Endometrial microvascular endothelial cells (primary cell): Measurements from ENCODE around the gene ITGA11. TPM values are rescaled to one million over a fixed set of nuclear protein-coding genes. Genes with fewer than 3 reads are reported as not detected.

Experiments
- in situ Hi-C: cut with HindIII; loops from 2 replicates; pipeline ENCODE4 v1.10.0; 2017; ENCODE audit warnings: low sequenced_read_pairs, low pct_unique_long_range_greater_than_20kb; ENCODE audit errors: inconsistent ontology term
- total RNA-seq: library from RNA; depleted of rRNA; stranded (reverse); fragments of >200 nt; gene quantifications from one replicate; pipeline ENCODE4 v1.2.3, GENCODE V29; 2015; ENCODE audit errors: inconsistent ontology term

ITGA11 gene
- total RNA-seq, 1 donor from 2014 or later, result 0.19 TPM

- in situ Hi-C loops, result no loop called here
Observed at GRCh38 chr15:68347392-68347791, 84.6 kb downstream of the ITGA11 start.

- in situ Hi-C loops, result no loop called here
Observed at GRCh38 chr15:68346979-68347378, 85.0 kb downstream of the ITGA11 start.

- in situ Hi-C loops, result no loop called here
Observed at GRCh38 chr15:68345481-68345880, 86.5 kb downstream of the ITGA11 start.

- in situ Hi-C loops, result no loop called here
Observed at GRCh38 chr15:68344600-68344999, 87.4 kb downstream of the ITGA11 start.

GRCh38 chr15:68343579-68344225 lies 88.3 kb downstream of the ITGA11 start:
- in situ Hi-C loops, result no loop called here

- in situ Hi-C loops, result no loop called here
Observed at GRCh38 chr15:68341760-68342725, 89.9 kb downstream of the ITGA11 start.

GRCh38 chr15:68340726-68341671 lies 91.0 kb downstream of the ITGA11 start:
- in situ Hi-C loops, result no loop called here

- in situ Hi-C loops, result no loop called here
Observed at GRCh38 chr15:68339481-68339880, 92.5 kb downstream of the ITGA11 start.

- in situ Hi-C loops, result no loop called here
Observed at GRCh38 chr15:68337826-68338225, 94.1 kb downstream of the ITGA11 start.

- in situ Hi-C loops, result no loop called here
Observed at GRCh38 chr15:68336516-68336915, 95.4 kb downstream of the ITGA11 start.

GRCh38 chr15:68335655-68336054 lies 96.3 kb downstream of the ITGA11 start:
- in situ Hi-C loops, result no loop called here

GRCh38 chr15:68335251-68335650 lies 96.7 kb downstream of the ITGA11 start:
- in situ Hi-C loops, result no loop called here

- in situ Hi-C loops, result no loop called here
Observed at GRCh38 chr15:68334661-68335124, 97.3 kb downstream of the ITGA11 start.

- in situ Hi-C loops, result no loop called here
Observed at GRCh38 chr15:68333775-68334470, 98.0 kb downstream of the ITGA11 start.

GRCh38 chr15:68332266-68332665 lies 99.7 kb downstream of the ITGA11 start:
- in situ Hi-C loops, result no loop called here

GRCh38 chr15:68330901-68331300 lies 101.1 kb downstream of the ITGA11 start:
- in situ Hi-C loops, result no loop called here

GRCh38 chr15:68330416-68330815 lies 101.5 kb downstream of the ITGA11 start:
- in situ Hi-C loops, result no loop called here

GRCh38 chr15:68328964-68329363 lies 103.0 kb downstream of the ITGA11 start:
- in situ Hi-C loops, result no loop called here
